ENCODE data around the gene KCNT1. TPM values are rescaled to one million over a fixed set of nuclear protein-coding genes. Genes with fewer than 3 reads are reported as not detected.

Gene KCNT1
- total RNA-seq, 1 donor from 2014 or later, result not detected

DNA sequence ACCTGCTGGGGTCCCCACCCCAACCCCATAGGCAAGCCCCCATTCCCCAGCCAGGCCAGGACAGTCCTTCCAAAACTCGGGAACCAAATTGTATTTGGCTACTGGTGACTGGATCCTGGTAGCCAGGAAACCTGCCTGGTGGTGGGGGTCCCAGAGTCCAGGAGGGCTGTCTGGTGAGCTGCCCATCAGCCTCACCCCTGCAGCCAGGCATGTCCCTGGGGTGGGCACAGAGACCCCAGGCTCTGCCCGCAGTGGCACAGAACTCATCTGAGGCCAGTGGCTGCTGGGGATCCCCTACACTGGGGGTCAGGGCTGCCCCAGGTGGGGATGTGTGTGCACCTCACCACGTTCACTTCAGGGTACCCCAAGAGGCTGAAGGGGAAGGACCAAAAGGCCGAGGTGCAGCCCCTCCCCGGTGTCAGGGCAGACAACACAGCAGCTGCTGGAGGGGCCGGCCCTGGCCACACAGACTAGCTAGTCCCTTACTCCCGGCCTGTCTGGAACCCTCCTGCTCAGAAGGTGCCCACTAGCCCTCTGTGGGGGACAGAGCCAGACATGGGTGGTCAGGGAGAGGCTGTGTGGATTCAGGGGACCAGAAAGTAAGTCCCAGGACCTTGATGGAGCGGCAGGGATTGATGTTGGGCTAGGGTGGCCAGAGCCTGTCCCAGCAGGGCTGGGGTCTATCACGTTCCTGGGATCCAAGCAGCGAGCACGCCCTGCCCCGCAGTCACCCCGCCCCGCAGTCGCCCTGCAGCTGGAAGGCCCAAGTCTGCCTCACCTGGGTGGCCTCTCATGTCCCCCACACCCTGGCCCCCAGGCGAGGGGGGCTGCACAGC is 91.5 kb downstream of the KCNT1 start:
- H3K9me3 ChIP-seq, result no peaks in the 10 kb centered on the region

GRCh38 chr9:135794057-135794335 is 92.0 kb downstream of the KCNT1 start:
- Histone ChIP-seq H3K27me3 (no peaks in the 10 kb centered on the region), H3K4me1 (peaks cover 13% of the 10 kb centered on the region), H3K4me3 (no peak overlapping the region), H3K36me3 (no peaks in the 10 kb centered on the region), H3K9me3 (no peaks in the 10 kb centered on the region), H3K27ac (no peak overlapping the region)
- intact Hi-C loops (cut with DNase I), result no loop called here
- TF ChIP-seq CTCF (IDR thresholded peaks at IDR 0.05), result no peak
- TF ChIP-seq POLR2A (IDR thresholded peaks at IDR 0.05), result no peak
- no peak for TF ChIP-seq POLR2AphosphoS5 (IDR thresholded peaks at IDR 0.05; ENCODE audit: insufficient read depth in 1 of 2, low read depth in 1 of 2)
- no peak for DNase-seq (ENCODE audit: extremely low spot score in 2 of 2)

More for the DNA sequence above, 91.5 kb downstream of the KCNT1 start:
- no peak for DNase-seq (ENCODE audit: extremely low spot score in 2 of 2)
- Histone ChIP-seq H3K36me3 (no peaks in the 10 kb centered on the region), H3K4me3 (no peak overlapping the region), H3K4me1 (peaks cover 13% of the 10 kb centered on the region), H3K27ac (no peak overlapping the region), H3K27me3 (no peaks in the 10 kb centered on the region)
- intact Hi-C loops (cut with DNase I), result no loop called here
- no peak for TF ChIP-seq CTCF (IDR thresholded peaks at IDR 0.05)
- no peak for TF ChIP-seq POLR2AphosphoS5 (IDR thresholded peaks at IDR 0.05; ENCODE audit: insufficient read depth in 1 of 2, low read depth in 1 of 2)
- TF ChIP-seq POLR2A (IDR thresholded peaks at IDR 0.05), result no peak

GRCh38 chr9:135794361-135794885 is 92.4 kb downstream of the KCNT1 start:
- intact Hi-C loops (cut with DNase I), result no loop called here
- Histone ChIP-seq H3K4me3 (no peak overlapping the region), H3K36me3 (no peaks in the 10 kb centered on the region), H3K27ac (no peak overlapping the region), H3K27me3 (no peaks in the 10 kb centered on the region), H3K9me3 (no peaks in the 10 kb centered on the region), H3K4me1 (peaks cover 13% of the 10 kb centered on the region)
- no peak for DNase-seq (ENCODE audit: extremely low spot score in 2 of 2)
- TF ChIP-seq POLR2AphosphoS5 (IDR thresholded peaks at IDR 0.05; ENCODE audit: insufficient read depth in 1 of 2, low read depth in 1 of 2), result no peak
- no peak for TF ChIP-seq CTCF (IDR thresholded peaks at IDR 0.05)

DNA sequence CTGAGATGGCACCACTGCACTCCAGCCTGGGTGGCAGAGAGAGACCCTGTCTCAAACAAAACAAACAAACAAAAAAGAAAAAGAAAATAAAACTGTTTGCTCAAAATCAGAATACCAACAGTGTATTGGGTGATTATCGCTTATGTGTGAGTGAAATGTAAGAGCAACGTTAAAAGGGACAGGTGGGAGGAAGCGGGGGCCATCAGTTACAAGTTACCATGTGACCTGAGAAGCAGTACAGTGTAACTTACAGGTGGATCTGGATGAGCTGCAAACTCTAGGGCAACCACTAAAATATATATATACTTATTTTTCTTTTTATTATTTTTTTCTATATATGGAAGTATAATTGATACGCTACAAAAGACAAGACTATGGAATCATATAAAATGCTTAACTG is 93.4 kb downstream of the KCNT1 start:
- Histone ChIP-seq H3K4me1 (peaks cover 13% of the 10 kb centered on the region), H3K4me3 (no peak overlapping the region), H3K27me3 (no peaks in the 10 kb centered on the region), H3K27ac (no peak overlapping the region), H3K9me3 (no peaks in the 10 kb centered on the region), H3K36me3 (no peaks in the 10 kb centered on the region)
- DNase-seq (ENCODE audit: extremely low spot score in 2 of 2), result no peak
- TF ChIP-seq POLR2AphosphoS5 (IDR thresholded peaks at IDR 0.05; ENCODE audit: insufficient read depth in 1 of 2, low read depth in 1 of 2) (no peak), CTCF (IDR thresholded peaks at IDR 0.05) (no peak), POLR2A (IDR thresholded peaks at IDR 0.05) (no peak)
- intact Hi-C loops (cut with DNase I), result no loop called here

DNA sequence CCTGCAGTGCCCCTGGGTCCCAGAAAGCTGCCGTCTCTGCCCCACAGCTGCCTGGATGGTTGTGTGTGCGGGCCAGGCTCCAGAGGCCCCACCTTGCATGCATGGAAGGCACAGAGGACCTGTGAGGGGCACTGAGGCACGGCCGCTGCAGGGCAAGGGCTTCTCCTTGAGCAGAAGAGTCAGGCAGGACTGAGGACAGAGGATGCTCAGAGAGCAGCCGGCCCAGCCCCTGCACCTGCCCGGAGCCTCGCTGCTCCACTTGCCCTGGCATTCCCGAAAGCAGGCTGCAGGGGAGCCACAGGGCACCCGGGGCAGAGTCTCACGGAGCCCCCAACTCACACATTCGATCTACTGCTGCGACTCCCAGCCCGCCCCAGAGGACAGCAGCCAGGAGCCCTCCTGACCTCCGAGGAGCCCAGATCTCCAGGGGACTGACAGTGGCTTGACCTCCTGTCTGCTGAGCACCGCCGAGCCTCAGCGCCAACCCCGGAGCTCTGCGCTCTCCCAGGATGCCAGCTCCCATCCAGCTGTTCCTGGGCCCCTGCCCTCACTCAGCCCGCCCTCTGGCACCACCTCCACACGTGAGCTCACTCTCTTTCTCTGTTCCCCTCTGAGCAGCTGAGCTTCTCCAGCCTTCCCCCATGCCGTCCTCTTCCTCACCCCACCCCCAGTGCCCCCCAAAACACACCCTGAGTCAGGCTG is 95.0 kb downstream of the KCNT1 start:
- intact Hi-C loops (cut with DNase I), result no loop called here
- Histone ChIP-seq H3K4me1 (peaks cover 13% of the 10 kb centered on the region), H3K27ac (no peak overlapping the region), H3K4me3 (no peak overlapping the region), H3K9me3 (no peaks in the 10 kb centered on the region), H3K27me3 (no peaks in the 10 kb centered on the region), H3K36me3 (no peaks in the 10 kb centered on the region)
- TF ChIP-seq POLR2AphosphoS5 (IDR thresholded peaks at IDR 0.05; ENCODE audit: insufficient read depth in 1 of 2, low read depth in 1 of 2) (no peak), POLR2A (IDR thresholded peaks at IDR 0.05) (no peak), CTCF (IDR thresholded peaks at IDR 0.05) (no peak)
- DNase-seq (ENCODE audit: extremely low spot score in 2 of 2), result no peak

Measured in vagina (tissue), 2 donors.